Measurements from ENCODE around the gene SSBP3.
A peak's percentile ranks its signal among the peaks of the same experiment; 100 is the strongest.

The SSBP3 gene

DNA sequence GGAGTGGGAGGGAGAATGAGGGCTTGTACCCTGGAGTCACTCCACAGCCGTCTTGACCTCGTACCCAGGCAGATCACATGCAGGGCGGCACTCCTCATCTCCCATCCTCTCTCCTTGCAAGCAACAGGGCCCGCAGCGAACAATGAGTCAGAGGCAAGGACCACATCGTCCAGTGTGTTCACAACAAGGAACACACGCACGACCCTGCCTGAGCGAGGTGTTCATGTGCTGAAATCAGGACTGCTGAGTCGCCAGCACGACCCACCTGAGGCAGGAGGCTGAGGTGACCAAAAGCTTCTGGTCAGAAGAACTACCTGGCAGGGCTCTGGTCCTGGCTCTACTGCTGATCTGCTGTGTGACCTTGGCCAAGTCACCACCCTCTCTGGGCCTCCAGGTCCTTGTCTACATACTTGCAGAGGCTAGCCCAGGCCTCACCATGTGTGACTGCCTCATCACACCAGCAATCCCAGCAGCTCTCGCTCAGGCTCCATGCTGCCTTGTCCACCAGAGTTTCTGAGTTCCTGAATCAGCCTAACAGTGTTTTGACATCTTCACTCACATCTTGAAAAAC lies 78.0 kb downstream of the SSBP3 start:
- no peak for DNase-seq

DNA sequence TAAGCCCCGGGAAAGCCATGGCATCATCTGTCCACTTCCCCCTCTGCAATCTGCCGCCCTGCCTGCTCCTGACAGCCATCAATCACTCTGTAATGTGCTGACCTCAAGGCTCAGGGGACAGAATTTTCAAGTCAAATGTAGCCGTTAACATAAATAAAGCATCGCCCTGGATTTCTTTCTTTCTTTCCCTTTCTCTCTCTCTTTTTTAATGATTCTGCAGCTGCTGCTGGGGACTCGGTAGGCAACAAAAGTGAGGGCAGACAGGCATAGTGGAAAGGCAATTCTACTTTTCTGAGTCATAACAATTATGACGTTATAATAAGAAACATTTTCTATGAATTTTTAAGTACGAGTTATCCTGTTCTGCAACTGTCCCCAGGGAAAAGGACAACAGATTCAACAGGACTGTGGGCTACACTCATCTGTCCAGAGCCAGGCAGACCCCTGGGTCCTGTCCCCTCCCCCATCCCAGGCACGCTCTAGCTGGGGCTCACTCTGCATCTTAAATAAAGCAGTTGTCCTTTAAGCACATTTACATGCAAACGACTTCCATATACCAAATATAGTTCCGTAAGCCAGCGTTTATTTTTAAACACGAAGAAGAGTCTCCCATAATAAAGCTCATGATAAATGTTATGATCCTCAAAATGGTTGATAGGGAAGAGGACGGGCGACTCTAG lies 78.7 kb downstream of the SSBP3 start:
- DNase-seq = no peak

- no peak for DNase-seq
Observed at GRCh38 chr1:54326543-54327385, 79.4 kb downstream of the SSBP3 start.

DNA sequence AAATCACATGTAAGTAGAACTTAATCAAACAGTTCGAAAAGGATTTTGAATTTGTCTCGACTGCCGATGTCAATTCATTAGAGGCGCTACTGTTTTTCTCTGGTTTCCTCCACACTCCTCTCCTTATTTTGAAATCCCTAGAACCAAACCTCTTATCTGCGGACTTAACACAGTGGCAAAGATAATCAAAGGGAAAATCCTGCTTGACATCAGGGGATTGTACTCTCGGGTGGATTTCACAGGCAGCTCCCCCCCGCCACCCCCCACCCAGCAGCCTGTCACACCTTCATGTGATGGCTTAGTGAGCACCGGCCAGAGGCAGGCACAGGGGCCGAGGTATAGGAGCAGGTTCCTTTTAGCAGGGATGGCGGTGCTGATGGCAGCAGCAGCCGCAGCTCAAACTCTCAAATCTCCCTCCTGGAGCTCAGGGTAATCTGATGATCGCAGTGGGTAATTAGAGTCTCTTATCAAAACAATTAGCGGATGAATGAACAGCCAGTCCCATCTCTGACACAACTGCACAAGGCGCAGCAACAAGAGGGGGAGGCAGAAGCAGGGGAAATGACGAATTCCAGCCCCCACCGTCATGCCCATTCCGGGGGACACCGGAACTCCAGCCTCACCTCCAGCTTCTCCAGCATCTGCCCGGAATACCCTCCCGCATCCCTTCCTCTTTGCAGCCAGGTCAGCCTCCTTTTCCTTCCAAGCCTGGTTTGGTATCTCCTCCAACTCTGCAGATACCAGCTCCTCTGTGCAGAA lies 80.3 kb downstream of the SSBP3 start:
- no peak for DNase-seq

GRCh38 chr1:54325284-54325683 lies 80.9 kb downstream of the SSBP3 start:
- no peak for DNase-seq

GRCh38 chr1:54324251-54325140 lies 81.7 kb downstream of the SSBP3 start:
- no peak for DNase-seq

DNA sequence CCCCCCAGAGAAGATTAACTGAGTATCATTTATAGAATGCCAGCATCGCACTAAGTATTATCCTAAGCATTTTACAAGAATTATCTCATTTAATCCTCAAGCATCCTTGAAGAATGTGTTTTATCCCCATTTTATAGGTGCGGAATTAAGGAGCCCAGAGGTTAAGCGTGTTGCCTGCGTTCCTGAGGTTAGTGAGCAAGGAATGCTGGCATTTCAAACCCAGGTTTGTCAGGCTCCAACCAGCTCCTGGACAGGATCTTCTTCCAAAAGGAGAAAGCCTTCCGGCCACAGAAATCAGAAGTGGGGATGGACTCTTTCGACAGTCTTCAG lies 82.3 kb downstream of the SSBP3 start:
- no peak for DNase-seq

DNA sequence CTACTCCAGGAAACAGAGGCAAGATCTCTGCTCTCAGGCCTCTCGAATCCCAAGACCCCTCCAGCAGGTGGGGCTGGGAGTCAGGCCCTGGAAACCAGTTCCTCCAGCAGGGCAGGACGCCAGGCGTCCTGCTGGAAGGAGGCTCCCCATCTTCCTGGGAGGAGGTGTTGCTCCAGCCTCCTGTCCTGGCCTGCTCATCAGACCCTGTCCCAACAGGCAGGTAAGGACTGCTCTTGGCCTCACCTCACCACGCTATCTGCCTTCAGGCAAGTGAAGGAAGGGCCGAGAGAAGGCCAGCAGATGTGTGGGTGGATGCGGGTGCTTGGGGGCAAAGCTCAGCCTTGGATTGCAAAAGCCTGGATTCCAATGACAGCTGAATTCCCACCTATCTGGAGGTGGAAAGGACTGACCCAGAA lies 82.9 kb downstream of the SSBP3 start:
- DNase-seq = no peak

GRCh38 chr1:54318246-54318814 lies 87.9 kb downstream of the SSBP3 start:
- DNase-seq = no peak

GRCh38 chr1:54317084-54317483 lies 89.1 kb downstream of the SSBP3 start:
- no peak for DNase-seq

- no peak for DNase-seq
Observed at GRCh38 chr1:54315099-54315498, 91.1 kb downstream of the SSBP3 start.

GRCh38 chr1:54314696-54315095 lies 91.5 kb downstream of the SSBP3 start:
- no peak for DNase-seq

DNA sequence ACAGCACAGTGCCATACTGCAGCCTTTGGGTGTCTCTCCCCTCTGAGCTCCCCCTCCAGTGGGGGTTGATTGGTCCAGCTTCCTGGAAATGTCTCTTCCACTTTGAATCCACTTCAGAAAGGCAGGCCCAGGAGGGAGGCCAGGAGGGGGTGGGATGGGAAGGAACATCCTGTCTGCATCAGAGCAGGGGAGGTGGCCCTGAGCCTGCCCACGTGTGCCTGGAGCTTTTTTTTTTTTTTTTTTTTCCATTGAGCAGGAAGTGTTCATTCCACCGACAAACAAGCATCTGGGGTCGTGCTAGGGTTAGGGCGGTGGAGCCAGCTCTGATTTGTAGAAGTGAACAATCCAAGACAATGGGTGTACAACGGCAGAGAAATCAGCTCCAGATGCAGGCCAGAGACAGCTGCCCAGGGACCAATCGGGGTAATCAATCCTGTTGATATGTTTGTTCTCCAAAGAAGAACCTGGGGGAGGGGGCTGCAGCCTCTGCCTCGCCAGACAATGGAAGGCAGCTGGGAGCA lies 93.3 kb downstream of the SSBP3 start:
- no peak for DNase-seq

DNA sequence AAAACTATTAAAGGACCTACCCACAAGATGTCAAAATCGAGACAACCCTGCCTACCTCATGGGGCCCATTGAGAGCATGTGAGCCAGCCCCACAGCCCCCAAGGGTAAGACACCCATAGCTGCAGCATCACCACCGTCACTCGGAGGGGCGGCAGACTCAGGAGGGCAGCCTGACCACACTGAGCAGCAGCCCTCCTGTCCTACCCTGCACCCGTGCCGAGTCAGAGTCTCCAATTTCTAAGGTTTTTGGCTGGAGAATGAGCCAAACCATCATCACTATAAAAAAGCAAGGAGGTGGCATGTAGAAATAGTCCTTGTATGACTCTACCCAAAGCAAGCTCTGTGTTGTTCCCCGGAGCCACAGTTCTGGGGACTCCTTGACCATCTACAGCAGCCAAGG lies 94.7 kb downstream of the SSBP3 start:
- no peak for DNase-seq

- DNase-seq = peak in 1 of 5 donors; percentile 18
Observed at GRCh38 chr1:54310439-54311328, 95.5 kb downstream of the SSBP3 start.

- DNase-seq = no peak
Observed at GRCh38 chr1:54309631-54310366, 96.4 kb downstream of the SSBP3 start.

- no peak for DNase-seq
Observed at GRCh38 chr1:54307305-54307704, 98.9 kb downstream of the SSBP3 start.

DNA sequence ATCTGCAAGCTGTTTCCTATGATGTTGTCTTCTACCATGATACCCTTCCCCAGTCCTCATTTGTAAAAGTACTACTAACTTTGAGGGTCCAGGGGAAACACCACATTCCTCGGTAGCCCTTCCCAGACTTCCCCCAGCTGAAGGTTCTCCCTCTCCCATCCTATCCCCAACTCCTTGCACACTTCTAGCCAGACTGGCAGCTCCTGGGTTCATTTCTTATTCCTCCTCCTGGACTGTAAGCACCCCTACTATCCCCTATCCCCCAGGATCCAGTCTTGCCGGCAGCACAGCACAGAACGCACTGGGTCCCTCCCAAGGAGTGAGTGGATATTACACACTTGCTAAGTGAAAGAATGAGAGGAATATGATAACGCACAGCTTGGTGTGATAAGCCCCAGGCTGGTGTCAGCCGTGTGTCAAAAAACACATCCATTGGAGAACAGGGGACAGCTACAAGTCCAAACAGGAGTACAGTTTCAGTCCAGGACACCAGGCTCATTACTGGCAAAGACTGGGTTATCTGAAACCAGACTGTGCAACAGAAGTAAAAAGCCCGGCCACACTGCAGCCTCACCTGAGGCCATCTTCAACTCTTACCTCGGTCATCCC lies 100.2 kb downstream of the SSBP3 start:
- DNase-seq = no peak

GRCh38 chr1:54304518-54304917 lies 101.7 kb downstream of the SSBP3 start:
- DNase-seq = no peak

Data from T-helper 1 cell (primary cell).